CD4-positive, CD25-positive, alpha-beta regulatory T cell (primary cell): Measurements from ENCODE around the gene ALKBH8. TPM values are rescaled to one million over a fixed set of nuclear protein-coding genes. Genes with fewer than 3 reads are reported as not detected.

Experiments
- ATAC-seq, 2 donors: fragments of 150-1000 bp; cut with Tn5 transposase; one replicate each; pipeline ENCODE4 v1.10.0; 2021; ENCODE audit warnings: low read depth in 2 of 2, moderate number of reproducible peaks in 2 of 2, moderate library complexity in 1 of 2
- DNase-seq, 3 donors: peaks; one replicate each; pipeline versions ENCODE4 v3.0.0 to v3.0.0-alpha.2; 2012 to 2022; ENCODE audit warnings: mixed read lengths in 1 of 3
- H3K27ac ChIP-seq: one replicate; pipeline ENCODE4 v1.7.0; 2013; ENCODE audit warnings: mild to moderate bottlenecking, low read length; ENCODE audit not compliant: insufficient read depth, poor library complexity, severe bottlenecking
- H3K27me3 ChIP-seq: one replicate; pipeline ENCODE4 v1.7.0; 2013; ENCODE audit warnings: low read length; ENCODE audit not compliant: control insufficient read depth, insufficient read depth
- H3K36me3 ChIP-seq: one replicate; pipeline ENCODE4 v1.7.0; 2013; ENCODE audit warnings: mild to moderate bottlenecking, low read length, moderate library complexity; ENCODE audit not compliant: control insufficient read depth, insufficient read depth
- H3K4me1 ChIP-seq: 2 replicates; pipeline ENCODE4 v1.7.0; 2013; ENCODE audit warnings: mild to moderate bottlenecking, low read length; ENCODE audit not compliant: insufficient read depth, control insufficient read depth, poor library complexity, severe bottlenecking
- H3K4me3 ChIP-seq: one replicate; pipeline ENCODE4 v1.7.0; 2013; ENCODE audit warnings: low read depth, mild to moderate bottlenecking, low read length, moderate library complexity
- H3K9me3 ChIP-seq, 2 experiments: 1 replicate in 1 of 2; 2 replicates in 1 of 2; pipeline ENCODE4 v1.7.0; 2013; ENCODE audit warnings: low read length in 2 of 2, mild to moderate bottlenecking in 1 of 2, moderate library complexity in 1 of 2; ENCODE audit not compliant: control insufficient read depth in 2 of 2
- H3K27ac Mint-ChIP-seq, 3 donors: one replicate each; pipeline ENCODE4 v1.8.0; 2020 to 2022; ENCODE audit warnings: mild to moderate bottlenecking in 3 of 3, mixed read lengths in 3 of 3, moderate library complexity in 2 of 3
- H3K27me3 Mint-ChIP-seq: one replicate; pipeline ENCODE4 v1.8.0; 2022; ENCODE audit warnings: mild to moderate bottlenecking, mixed read lengths
- H3K36me3 Mint-ChIP-seq: one replicate; pipeline ENCODE4 v1.8.0; 2020; ENCODE audit warnings: mixed read lengths
- H3K4me1 Mint-ChIP-seq, 4 donors: one replicate each; pipeline ENCODE4 v1.8.0; 2020 to 2022; ENCODE audit warnings: mixed read lengths in 4 of 4, mild to moderate bottlenecking in 1 of 4
- H3K4me3 Mint-ChIP-seq, 4 donors: one replicate each; pipeline ENCODE4 v1.8.0; 2020 to 2022; ENCODE audit warnings: mild to moderate bottlenecking in 4 of 4, mixed read lengths in 4 of 4, moderate library complexity in 3 of 4
- H3K9me3 Mint-ChIP-seq, 7 donors: one replicate each; pipeline ENCODE4 v1.8.0; 2020 to 2022; ENCODE audit warnings: mixed read lengths in 7 of 7, mild to moderate bottlenecking in 3 of 7, moderate library complexity in 2 of 7
- polyA plus RNA-seq, 4 donors: library from polyadenylated mRNA; unstranded; fragments of 300-500 nt; fragmentation: Illumina TruSeq; gene quantifications; one replicate each; pipeline ENCODE4 v1.2.3, GENCODE V29; 2021
- total RNA-seq: library from RNA; stranded (reverse); gene quantifications from one replicate; pipeline ENCODE4 v1.2.3, GENCODE V29; 2022

Gene ALKBH8
- total and polyA plus RNA-seq, 5 donors from 2014 or later: 5.8 to 11.8 (median 10.4) TPM

- Histone ChIP-seq H3K36me3 (peaks cover 24% of the 10 kb centered on the region), H3K4me1 (peaks cover 16% of the 10 kb centered on the region), H3K27me3 (no peaks in the 10 kb centered on the region), H3K4me3 (peak overlapping the region; percentile 100), H3K9me3 (no peaks in the 10 kb centered on the region), H3K27ac (peak overlapping the region; percentile 84)
- peak; percentile 8 to 9 for ATAC-seq
- peaks cover 0 to 3% (median 1%) of the 10 kb centered on the region in 7 donors for H3K9me3 Mint-ChIP-seq
- H3K4me3 Mint-ChIP-seq: peak overlapping the region; percentile 92 to 97 (median 92)
- peaks cover 9% of the 10 kb centered on the region for H3K36me3 Mint-ChIP-seq
- H3K27me3 Mint-ChIP-seq: peaks cover 26% of the 10 kb centered on the region
- peak in 1 of 3 donors; percentile 49 for DNase-seq
- peak overlapping the region; percentile 96 to 98 (median 97) for H3K27ac Mint-ChIP-seq
- peaks cover 11 to 38% (median 30%) of the 10 kb centered on the region in 4 donors for H3K4me1 Mint-ChIP-seq
Observed at GRCh38 chr11:107457205-107457557, 108.4 kb downstream of the ALKBH8 start.

GRCh38 chr11:107453594-107454286, 111.8 kb downstream of the ALKBH8 start:
- peaks cover 0 to 2% (median 0%) of the 10 kb centered on the region in 7 donors for H3K9me3 Mint-ChIP-seq
- peaks cover 7% of the 10 kb centered on the region for H3K27me3 Mint-ChIP-seq
- H3K36me3 Mint-ChIP-seq: peaks cover 19% of the 10 kb centered on the region
- peaks cover 16% of the 10 kb centered on the region for H3K4me1 ChIP-seq
- H3K4me3 ChIP-seq: no peak overlapping the region
- H3K4me3 Mint-ChIP-seq: no peak overlapping the region
- H3K9me3 ChIP-seq: no peaks in the 10 kb centered on the region
- no peak overlapping the region for H3K27ac Mint-ChIP-seq
- DNase-seq (no peak), ATAC-seq (no peak)
- H3K27ac ChIP-seq: no peak overlapping the region
- peaks cover 14 to 59% (median 43%) of the 10 kb centered on the region in 4 donors for H3K4me1 Mint-ChIP-seq
- no peaks in the 10 kb centered on the region for H3K27me3 ChIP-seq
- H3K36me3 ChIP-seq: peaks cover 35% of the 10 kb centered on the region

Other genes with a start within 250 kb of the ALKBH8 start
- gene CWF19L2, start 107.9 kb downstream of the ALKBH8 start, total RNA-seq: 28.3 TPM
- 1 to 10 TPM; 7.6 to 8.5 (median 8.0) TPM for gene CWF19L2, start 107.9 kb downstream of the ALKBH8 start, polyA plus RNA-seq
- not detected for gene ELMOD1, start 25.4 kb upstream of the ALKBH8 start, total RNA-seq
- not detected for gene ELMOD1, start 25.4 kb upstream of the ALKBH8 start, polyA plus RNA-seq
- gene SLN, start 146.3 kb upstream of the ALKBH8 start, total RNA-seq: not detected
- gene SLN, start 146.3 kb upstream of the ALKBH8 start, polyA plus RNA-seq: not detected